ENCODE measurements around the gene POLE.
A peak's percentile ranks its signal among the peaks of the same experiment; 100 is the strongest.

The POLE gene

DNA sequence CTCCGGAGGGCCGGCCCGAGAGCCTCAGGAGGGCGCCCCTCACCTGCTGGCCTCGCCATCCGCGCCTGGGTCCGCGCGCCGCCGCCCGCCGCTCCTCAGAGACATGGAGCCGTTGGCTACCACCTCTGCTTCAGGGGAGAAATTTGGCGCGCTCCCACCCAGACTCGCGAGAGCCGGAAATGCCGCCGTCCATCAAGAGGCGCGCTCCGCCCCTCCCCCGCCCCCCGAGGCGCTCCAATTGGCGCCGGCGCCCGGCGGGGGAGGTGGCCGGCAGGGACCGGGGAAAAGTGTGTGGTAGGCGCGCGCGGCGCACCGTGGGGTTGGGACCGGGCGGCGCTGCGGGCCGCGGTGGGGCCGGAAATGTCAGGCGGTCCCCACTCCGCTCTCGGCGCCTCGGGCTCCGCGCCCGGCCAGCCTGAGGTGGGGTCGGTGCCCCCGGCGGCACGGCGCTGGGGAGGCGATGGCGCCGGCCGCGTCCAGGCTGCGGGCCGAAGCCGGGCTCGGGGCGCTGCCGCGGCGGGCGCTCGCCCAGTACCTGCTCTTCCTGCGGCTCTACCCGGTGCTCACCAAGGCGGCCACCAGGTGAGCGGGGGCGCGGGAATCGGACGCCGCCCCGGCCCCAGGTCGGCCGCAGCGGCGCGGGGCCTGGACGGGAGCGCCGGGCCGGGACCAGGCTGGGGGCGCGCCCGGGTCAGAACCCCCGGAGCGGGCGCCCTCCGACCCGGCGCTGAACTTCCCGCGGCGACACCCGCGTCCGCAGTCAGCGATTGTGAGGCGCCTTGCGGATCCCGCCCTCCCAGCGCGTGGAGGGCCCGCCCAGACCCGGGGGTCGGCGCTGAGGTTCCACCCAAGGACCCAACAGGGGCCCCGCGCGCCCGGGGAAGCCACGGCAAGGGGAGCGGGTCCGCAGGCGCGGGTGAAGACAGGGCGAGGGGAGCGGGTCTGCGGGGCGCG is at the start of gene POLE, which contains the start of gene PXMP2:
Gene POLE (minus strand): TSS at position 132 of the 954 bp plus-strand sequence. CDS start 27 bp downstream, at position 105.
Gene PXMP2 (plus strand): TSS at position 377 of the 954 bp plus-strand sequence. CDS start 84 bp downstream, at position 461.
- Histone ChIP-seq H3K9me3 (ENCODE audit: insufficient read depth, low read depth, low read length) (no peaks in the 10 kb centered on the region), H3K27ac (ENCODE audit: low read length) (no peak within 1 kb of the TSS), H3K36me3 (ENCODE audit: insufficient read depth, low read depth, low read length) (peaks cover 23% of the 10 kb centered on the region), H3K9ac (ENCODE audit: low read depth, low read length) (peak within 1 kb of the TSS; percentile 72), H3K27me3 (ENCODE audit: insufficient read depth, low read length) (peaks cover 9% of the 10 kb centered on the region), H3K4me1 (ENCODE audit: insufficient read depth, low read length) (0 out of 2 replicates have a peak, but pooled peaks cover 4% of the 10 kb centered on the region), H3K4me3 (ENCODE audit: low read length) (peak within 1 kb of the TSS; percentile 73)

- Histone ChIP-seq H3K9me3 (ENCODE audit: insufficient read depth, low read depth, low read length) (no peaks in the 10 kb centered on the region), H3K9ac (ENCODE audit: low read depth, low read length) (no peak overlapping the region), H3K27me3 (ENCODE audit: insufficient read depth, low read length) (no peaks in the 10 kb centered on the region), H3K27ac (ENCODE audit: low read length) (no peak overlapping the region), H3K4me1 (ENCODE audit: insufficient read depth, low read length) (no peaks in the 10 kb centered on the region), H3K36me3 (ENCODE audit: insufficient read depth, low read depth, low read length) (peaks cover 94% of the 10 kb centered on the region), H3K4me3 (ENCODE audit: low read length) (no peak overlapping the region)
Observed at GRCh38 chr12:132736913-132737312, 49.8 kb upstream of the POLE start.

DNA sequence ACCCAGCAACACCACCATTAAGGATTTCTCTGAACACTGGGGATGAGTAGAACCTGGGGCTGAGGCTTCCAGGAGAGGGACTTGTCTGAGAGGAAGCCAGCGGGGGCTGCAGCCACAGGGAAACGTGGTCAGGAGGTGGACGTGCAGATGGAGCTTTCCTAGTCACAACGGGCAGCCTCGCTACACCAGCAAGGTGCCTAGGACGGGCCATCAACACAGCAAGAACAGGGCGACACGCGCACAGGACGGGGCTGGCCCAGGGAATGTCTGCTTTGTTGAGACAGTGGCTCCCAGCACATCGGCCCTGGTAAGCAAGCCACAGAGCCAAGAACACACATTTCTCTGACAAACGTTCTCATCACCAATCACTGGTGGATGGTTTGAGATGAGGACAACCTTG is 49.2 kb upstream of the POLE start:
- no peak overlapping the region for H3K4me3 ChIP-seq (ENCODE audit: low read length)
- H3K27ac ChIP-seq (ENCODE audit: low read length), result no peak overlapping the region
- no peaks in the 10 kb centered on the region for H3K27me3 ChIP-seq (ENCODE audit: insufficient read depth, low read length)
- no peak overlapping the region for H3K9ac ChIP-seq (ENCODE audit: low read depth, low read length)
- H3K9me3 ChIP-seq (ENCODE audit: insufficient read depth, low read depth, low read length), result no peaks in the 10 kb centered on the region
- no peaks in the 10 kb centered on the region for H3K4me1 ChIP-seq (ENCODE audit: insufficient read depth, low read length)
- H3K36me3 ChIP-seq (ENCODE audit: insufficient read depth, low read depth, low read length), result peaks cover 94% of the 10 kb centered on the region

DNA sequence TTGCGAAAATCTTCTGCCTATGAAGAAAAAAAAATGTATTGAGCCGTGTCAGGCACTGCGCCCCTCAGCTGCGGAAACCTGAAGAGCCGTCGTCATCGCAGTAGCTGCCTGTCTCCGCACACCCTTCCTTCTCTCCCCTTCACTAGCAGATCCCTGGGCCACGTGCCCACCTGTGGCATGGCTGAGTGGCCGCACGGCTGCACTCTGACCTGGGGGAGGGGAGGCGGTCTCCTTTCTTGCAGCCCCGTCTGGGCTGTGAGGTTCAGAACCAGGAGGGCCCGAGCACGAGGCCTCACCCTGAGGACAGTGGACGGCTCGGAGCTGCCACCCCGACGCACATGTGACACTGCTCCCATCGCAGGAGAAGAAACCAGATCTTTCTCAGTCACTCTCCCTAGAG is 48.4 kb upstream of the POLE start:
- Histone ChIP-seq H3K4me1 (ENCODE audit: insufficient read depth, low read length) (no peaks in the 10 kb centered on the region), H3K9ac (ENCODE audit: low read depth, low read length) (no peak overlapping the region), H3K9me3 (ENCODE audit: insufficient read depth, low read depth, low read length) (no peaks in the 10 kb centered on the region), H3K27ac (ENCODE audit: low read length) (no peak overlapping the region), H3K36me3 (ENCODE audit: insufficient read depth, low read depth, low read length) (peaks cover 94% of the 10 kb centered on the region), H3K4me3 (ENCODE audit: low read length) (no peak overlapping the region), H3K27me3 (ENCODE audit: insufficient read depth, low read length) (no peaks in the 10 kb centered on the region)

DNA sequence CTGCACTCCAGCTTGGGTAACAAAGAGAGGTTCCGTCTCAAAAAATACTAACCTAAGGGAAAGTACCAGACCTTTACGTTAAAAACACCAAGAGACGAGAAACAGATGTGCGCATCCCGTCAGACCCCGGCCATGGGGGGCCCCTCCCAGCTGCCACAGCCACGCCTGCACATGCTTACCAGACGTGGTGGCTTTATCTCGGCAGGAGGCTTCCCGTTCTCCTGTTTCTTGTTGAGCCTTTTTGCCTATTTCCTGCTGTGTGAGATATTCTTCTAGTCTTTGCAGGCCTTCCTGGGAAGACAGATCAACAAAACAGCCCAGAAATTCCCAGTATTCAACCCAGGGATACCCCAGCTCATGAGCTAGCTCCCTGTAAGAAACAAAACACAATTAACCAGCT is 47.1 kb upstream of the POLE start:
- Histone ChIP-seq H3K27me3 (ENCODE audit: insufficient read depth, low read length) (no peaks in the 10 kb centered on the region), H3K9me3 (ENCODE audit: insufficient read depth, low read depth, low read length) (no peaks in the 10 kb centered on the region), H3K4me1 (ENCODE audit: insufficient read depth, low read length) (no peaks in the 10 kb centered on the region), H3K36me3 (ENCODE audit: insufficient read depth, low read depth, low read length) (peaks cover 92% of the 10 kb centered on the region), H3K4me3 (ENCODE audit: low read length) (no peak overlapping the region), H3K27ac (ENCODE audit: low read length) (no peak overlapping the region), H3K9ac (ENCODE audit: low read depth, low read length) (no peak overlapping the region)

DNA sequence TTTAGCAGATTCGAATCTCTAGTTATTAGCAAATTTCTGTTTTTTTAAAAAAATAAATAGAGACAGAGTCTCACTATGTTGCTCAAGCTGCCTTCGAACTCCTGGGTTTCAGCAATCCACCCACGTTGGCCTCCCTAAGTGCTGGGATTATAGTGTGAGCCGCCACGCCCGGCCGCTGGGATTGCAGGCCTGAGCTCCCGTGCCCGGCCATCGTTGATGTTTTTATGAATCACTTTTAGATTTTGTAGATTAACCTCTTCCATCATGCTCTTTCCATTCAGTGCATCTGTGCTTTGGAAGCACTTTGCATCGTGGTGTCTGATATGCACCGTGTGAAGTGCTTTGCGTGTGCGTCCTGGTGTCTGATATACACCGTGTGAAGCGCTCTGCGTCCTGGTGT is 44.4 kb upstream of the POLE start:
- Histone ChIP-seq H3K27me3 (ENCODE audit: insufficient read depth, low read length) (no peaks in the 10 kb centered on the region), H3K36me3 (ENCODE audit: insufficient read depth, low read depth, low read length) (peaks cover 93% of the 10 kb centered on the region), H3K9me3 (ENCODE audit: insufficient read depth, low read depth, low read length) (no peaks in the 10 kb centered on the region), H3K9ac (ENCODE audit: low read depth, low read length) (no peak overlapping the region), H3K27ac (ENCODE audit: low read length) (no peak overlapping the region), H3K4me3 (ENCODE audit: low read length) (no peak overlapping the region), H3K4me1 (ENCODE audit: insufficient read depth, low read length) (no peaks in the 10 kb centered on the region)

DNA sequence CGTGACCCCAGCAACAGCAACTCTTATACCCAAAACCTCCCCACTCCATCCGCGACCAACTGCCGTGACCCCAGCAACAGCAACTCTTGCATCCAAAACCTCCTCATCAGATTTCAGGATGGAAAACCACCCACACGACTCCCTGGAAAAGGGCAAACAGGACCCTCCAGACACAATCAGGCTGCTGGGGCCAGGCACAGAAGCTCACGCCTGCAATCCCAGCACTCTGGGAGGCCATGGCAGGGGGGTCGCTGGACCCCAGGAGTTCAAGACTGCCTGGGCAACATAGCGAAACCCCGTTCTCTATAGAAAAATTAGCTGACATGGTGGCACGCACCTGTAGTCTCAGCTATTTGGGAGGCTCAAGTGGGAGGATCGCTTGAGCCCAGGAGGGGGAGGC is 43.2 kb upstream of the POLE start:
- H3K36me3 ChIP-seq (ENCODE audit: insufficient read depth, low read depth, low read length), result peaks cover 95% of the 10 kb centered on the region

DNA sequence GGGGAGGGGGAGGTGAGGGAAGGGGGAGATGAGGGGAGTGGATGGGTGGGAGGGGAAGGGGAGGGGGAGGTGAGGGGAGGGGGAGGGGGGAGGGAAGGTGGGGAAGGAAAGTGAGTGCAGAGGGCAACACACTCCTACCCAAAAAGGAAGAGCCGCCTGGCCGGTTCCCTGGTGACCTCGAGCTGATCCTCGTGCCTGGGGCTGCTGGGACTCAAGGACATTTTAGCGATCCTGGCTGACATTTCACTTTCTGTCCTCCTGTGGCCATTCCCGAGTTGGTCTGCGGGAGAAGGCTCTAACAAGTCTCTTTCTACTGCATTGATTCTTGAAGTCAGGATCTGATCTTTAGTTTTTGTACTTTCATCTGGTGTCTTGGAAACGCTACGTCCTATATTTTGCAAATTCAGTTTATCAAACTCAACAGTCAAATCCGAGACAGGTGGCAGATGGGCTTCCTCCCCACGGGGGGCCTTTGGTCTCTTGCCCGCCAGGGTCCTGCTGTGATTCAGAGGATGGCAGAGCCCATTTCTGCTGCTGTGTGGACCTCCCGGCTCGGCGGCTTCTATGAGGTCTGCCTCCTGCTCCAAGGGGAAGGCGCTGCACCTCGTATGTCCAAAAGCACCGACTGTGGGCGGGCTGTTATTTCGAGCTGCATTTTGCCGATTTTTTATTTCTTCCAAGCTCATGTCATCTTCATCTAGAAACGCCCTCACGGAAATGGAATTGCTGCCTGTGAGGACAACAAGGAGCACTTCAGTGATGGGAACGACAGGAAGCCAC is 42.6 kb upstream of the POLE start:
- Histone ChIP-seq H3K4me1 (ENCODE audit: insufficient read depth, low read length) (no peaks in the 10 kb centered on the region), H3K9ac (ENCODE audit: low read depth, low read length) (no peak overlapping the region), H3K9me3 (ENCODE audit: insufficient read depth, low read depth, low read length) (no peaks in the 10 kb centered on the region), H3K27me3 (ENCODE audit: insufficient read depth, low read length) (no peaks in the 10 kb centered on the region), H3K4me3 (ENCODE audit: low read length) (no peak overlapping the region), H3K36me3 (ENCODE audit: insufficient read depth, low read depth, low read length) (peaks cover 95% of the 10 kb centered on the region), H3K27ac (ENCODE audit: low read length) (no peak overlapping the region)

More for the DNA sequence above, 43.2 kb upstream of the POLE start:
- H3K27me3 ChIP-seq (ENCODE audit: insufficient read depth, low read length), result no peaks in the 10 kb centered on the region
- no peak overlapping the region for H3K9ac ChIP-seq (ENCODE audit: low read depth, low read length)
- no peak overlapping the region for H3K27ac ChIP-seq (ENCODE audit: low read length)
- no peak overlapping the region for H3K4me3 ChIP-seq (ENCODE audit: low read length)
- no peaks in the 10 kb centered on the region for H3K4me1 ChIP-seq (ENCODE audit: insufficient read depth, low read length)
- no peaks in the 10 kb centered on the region for H3K9me3 ChIP-seq (ENCODE audit: insufficient read depth, low read depth, low read length)

DNA sequence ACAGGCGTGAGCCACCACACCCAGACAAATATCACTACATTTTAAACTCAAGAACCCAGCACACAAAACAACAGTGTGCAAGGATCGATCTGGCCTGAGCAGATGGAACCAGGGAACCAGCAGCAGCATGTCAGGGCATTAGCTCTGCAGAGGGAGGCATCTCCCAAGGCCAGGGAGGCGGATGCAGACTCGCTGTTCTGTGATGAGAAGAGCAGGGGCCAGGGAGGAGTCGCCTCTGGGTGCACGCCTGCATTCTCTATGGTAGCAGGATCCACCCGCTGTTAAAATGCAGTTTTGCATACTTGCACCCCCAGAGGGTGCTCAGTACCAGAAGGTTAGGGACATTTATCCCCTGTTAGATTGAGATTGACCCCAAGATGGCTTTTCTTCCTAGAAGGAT is 41.4 kb upstream of the POLE start:
- Histone ChIP-seq H3K36me3 (ENCODE audit: insufficient read depth, low read depth, low read length) (peaks cover 95% of the 10 kb centered on the region), H3K27me3 (ENCODE audit: insufficient read depth, low read length) (no peaks in the 10 kb centered on the region), H3K4me3 (ENCODE audit: low read length) (no peak overlapping the region), H3K9ac (ENCODE audit: low read depth, low read length) (no peak overlapping the region), H3K4me1 (ENCODE audit: insufficient read depth, low read length) (no peaks in the 10 kb centered on the region), H3K9me3 (ENCODE audit: insufficient read depth, low read depth, low read length) (no peaks in the 10 kb centered on the region), H3K27ac (ENCODE audit: low read length) (no peak overlapping the region)

DNA sequence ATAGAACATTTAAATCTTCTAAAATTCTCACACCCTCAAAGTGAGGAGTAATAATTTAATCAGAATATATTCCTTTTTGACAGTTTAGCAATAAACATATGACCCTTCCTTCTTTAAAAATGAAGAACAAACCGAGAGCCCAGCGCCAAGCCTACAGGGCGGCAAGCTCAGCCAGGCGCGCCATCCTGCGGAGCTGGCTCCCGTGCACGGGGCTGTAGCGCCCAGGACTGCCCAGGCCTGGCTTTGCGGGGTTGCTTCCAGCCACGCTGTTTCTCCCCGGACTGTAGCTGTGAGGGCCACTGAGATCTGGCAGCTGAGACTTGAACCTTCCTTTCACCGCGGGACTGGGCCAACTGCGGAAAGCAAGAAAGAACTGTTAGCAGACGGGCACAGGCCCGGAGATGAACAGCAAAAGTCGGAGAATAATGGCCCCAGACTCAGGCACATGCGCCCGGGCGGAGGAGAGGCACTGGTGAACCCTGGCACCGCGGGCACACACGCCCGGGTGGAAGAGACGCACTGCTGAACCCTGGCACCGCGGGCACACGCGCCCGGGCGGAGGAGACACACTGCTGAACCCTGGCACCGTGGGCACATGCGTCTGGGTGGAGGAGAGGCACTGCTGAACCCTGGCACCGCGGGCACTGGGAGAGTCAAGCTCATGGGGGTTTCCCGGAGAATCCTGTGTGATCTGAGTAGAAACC is 40.1 kb upstream of the POLE start:
- no peaks in the 10 kb centered on the region for H3K27me3 ChIP-seq (ENCODE audit: insufficient read depth, low read length)
- H3K4me1 ChIP-seq (ENCODE audit: insufficient read depth, low read length), result no peaks in the 10 kb centered on the region
- H3K36me3 ChIP-seq (ENCODE audit: insufficient read depth, low read depth, low read length), result peaks cover 94% of the 10 kb centered on the region
- H3K4me3 ChIP-seq (ENCODE audit: low read length), result no peak overlapping the region
- H3K9ac ChIP-seq (ENCODE audit: low read depth, low read length), result no peak overlapping the region
- no peaks in the 10 kb centered on the region for H3K9me3 ChIP-seq (ENCODE audit: insufficient read depth, low read depth, low read length)
- H3K27ac ChIP-seq (ENCODE audit: low read length), result no peak overlapping the region

GRCh38 chr12:132726386-132726785 is 39.2 kb upstream of the POLE start:
- Histone ChIP-seq H3K27me3 (ENCODE audit: insufficient read depth, low read length) (no peaks in the 10 kb centered on the region), H3K27ac (ENCODE audit: low read length) (no peak overlapping the region)

More at GRCh38 chr12:132726386-132726785, 39.2 kb upstream of the POLE start:
- no peak overlapping the region for H3K4me3 ChIP-seq (ENCODE audit: low read length)
- H3K9ac ChIP-seq (ENCODE audit: low read depth, low read length), result no peak overlapping the region
- H3K9me3 ChIP-seq (ENCODE audit: insufficient read depth, low read depth, low read length), result no peaks in the 10 kb centered on the region
- no peaks in the 10 kb centered on the region for H3K4me1 ChIP-seq (ENCODE audit: insufficient read depth, low read length)
- peaks cover 93% of the 10 kb centered on the region for H3K36me3 ChIP-seq (ENCODE audit: insufficient read depth, low read depth, low read length)

Measured in iPS-20b (cell line).